Measurements from ENCODE around the gene EYS. TPM values are rescaled to one million over a fixed set of nuclear protein-coding genes. Genes with fewer than 3 reads are reported as not detected.
A peak's percentile ranks its signal among the peaks of the same experiment; 100 is the strongest.
"Not testable (repeated sequence)": the region's sequence is repeated elsewhere in the genome, so short reads cannot be mapped to it uniquely, and the experiment has no call there.

The EYS gene
- polyA plus RNA-seq, 1 experiment, result not detected

GRCh38 chr6:64034910-64035655 lies 1671.9 kb downstream of the EYS start:
- Histone ChIP-seq H3K9me3 (ENCODE audit: control insufficient read depth, insufficient read depth, low read length) (peaks cover 9% of the 10 kb centered on the region), H3K27ac (ENCODE audit: low read depth, low read length) (no peak overlapping the region), H3K4me3 (ENCODE audit: low read depth, low read length) (no peak overlapping the region), H3K27me3 (ENCODE audit: control insufficient read depth, insufficient read depth, low read length) (no peaks in the 10 kb centered on the region)
- ChIA-PET CTCF (interaction anchor here (1.5 kb wide), 1 partner anchor 296 kb away, joined by 3 read pairs; no protein-coding TSS in a partner anchor), POLR2A (no interaction called here)
- peak; percentile 11 for DNase-seq (ENCODE audit: low read depth, low spot score)
- no peak for TF ChIP-seq CTCF (IDR thresholded peaks at IDR 0.05; ENCODE audit: low read depth, low read length)

- no peak for TF ChIP-seq CTCF (IDR thresholded peaks at IDR 0.05; ENCODE audit: low read depth, low read length)
- ChIA-PET CTCF (interaction anchor here (1.5 kb wide), 1 partner anchor 296 kb away, joined by 3 read pairs; no protein-coding TSS in a partner anchor), POLR2A (no interaction called here)
- no peaks in the 10 kb centered on the region for H3K27me3 ChIP-seq (ENCODE audit: control insufficient read depth, insufficient read depth, low read length)
- no peak for DNase-seq (ENCODE audit: low read depth, low spot score)
- no peak overlapping the region for H3K4me3 ChIP-seq (ENCODE audit: low read depth, low read length)
- peaks cover 9% of the 10 kb centered on the region for H3K9me3 ChIP-seq (ENCODE audit: control insufficient read depth, insufficient read depth, low read length)
- no peak overlapping the region for H3K27ac ChIP-seq (ENCODE audit: low read depth, low read length)
Observed at GRCh38 chr6:64034291-64034690, 1672.7 kb downstream of the EYS start.

- POLR2A ChIA-PET; DNase-seq (ENCODE audit: low read depth, low spot score); H3K9me3 ChIP-seq (ENCODE audit: control insufficient read depth, insufficient read depth, low read length); H3K27ac ChIP-seq (ENCODE audit: low read depth, low read length); H3K27me3 ChIP-seq (ENCODE audit: control insufficient read depth, insufficient read depth, low read length); H3K4me3 ChIP-seq (ENCODE audit: low read depth, low read length); CTCF ChIA-PET: not testable (repeated sequence)
Observed at GRCh38 chr6:64030950-64031618, 1675.9 kb downstream of the EYS start.

- TF ChIP-seq CTCF (IDR thresholded peaks at IDR 0.05; ENCODE audit: low read depth, low read length), result no peak
- CTCF ChIA-PET, result no interaction called here
- peaks cover 7% of the 10 kb centered on the region; the same call in 1 of the 2 replicates for H3K9me3 ChIP-seq (ENCODE audit: control insufficient read depth, insufficient read depth, low read length)
- no peaks in the 10 kb centered on the region for H3K27me3 ChIP-seq (ENCODE audit: control insufficient read depth, insufficient read depth, low read length)
- POLR2A ChIA-PET, result no interaction called here
- no peak overlapping the region for H3K4me3 ChIP-seq (ENCODE audit: low read depth, low read length)
- DNase-seq (ENCODE audit: low read depth, low spot score), result no peak
- H3K27ac ChIP-seq (ENCODE audit: low read depth, low read length), result no peak overlapping the region
Observed at GRCh38 chr6:64023693-64024092, 1683.3 kb downstream of the EYS start.

- DNase-seq (ENCODE audit: low read depth, low spot score), result no peak
- Histone ChIP-seq H3K4me3 (ENCODE audit: low read depth, low read length) (no peak overlapping the region), H3K27ac (ENCODE audit: low read depth, low read length) (no peak overlapping the region), H3K9me3 (ENCODE audit: control insufficient read depth, insufficient read depth, low read length) (no peaks in the 10 kb centered on the region), H3K27me3 (ENCODE audit: control insufficient read depth, insufficient read depth, low read length) (no peaks in the 10 kb centered on the region)
- TF ChIP-seq CTCF (IDR thresholded peaks at IDR 0.05; ENCODE audit: low read depth, low read length), result no peak
- ChIA-PET POLR2A (no interaction called here), CTCF (interaction anchor here (3.5 kb wide), 1 partner anchor 316 kb away, joined by 30 read pairs; no protein-coding TSS in a partner anchor)
Observed at GRCh38 chr6:64014595-64014994, 1692.4 kb downstream of the EYS start.

Data from AG04450 (cell line).